ENCODE results near the gene FKBP2.

Gene FKBP2

GRCh38 chr11:64219354-64219684, 21.6 kb upstream of the FKBP2 start:
- Histone ChIP-seq H3K4me1 (ENCODE audit: insufficient read depth, low read length, severe bottlenecking) (peaks cover 2% of the 10 kb centered on the region), H3K9me2 (ENCODE audit: low read depth, low read length) (no peaks in the 10 kb centered on the region), H3K79me2 (ENCODE audit: insufficient read depth, low read length) (no peaks in the 10 kb centered on the region), H3K36me3 (ENCODE audit: insufficient read depth, low read length) (peaks cover 59% of the 10 kb centered on the region), H3K9me3 (ENCODE audit: low read length) (no peaks in the 10 kb centered on the region), H3K9ac (ENCODE audit: low read length) (no peak overlapping the region), H2AFZ (ENCODE audit: low read length) (no peak overlapping the region), H3K4me3 (ENCODE audit: low read depth, low read length, poor library complexity, severe bottlenecking) (no peak overlapping the region), H3F3A (ENCODE audit: insufficient read depth, low read length) (no peaks in the 10 kb centered on the region), H3K27me3 (ENCODE audit: insufficient read depth, low read length) (no peaks in the 10 kb centered on the region), H3K27ac (ENCODE audit: low read depth, low read length, poor library complexity, severe bottlenecking) (no peak overlapping the region), H4K20me1 (ENCODE audit: insufficient read depth, low read length) (no peaks in the 10 kb centered on the region), H3K4me2 (ENCODE audit: low read length) (no peak overlapping the region)
- TF ChIP-seq EZH2 (IDR thresholded peaks at IDR 0.05; ENCODE audit: borderline replicate concordance, low read length) (no peak), CTCF (IDR thresholded peaks at IDR 0.05; ENCODE audit: low read length) (no peak)

GRCh38 chr11:64219755-64220154, 21.1 kb upstream of the FKBP2 start:
- Histone ChIP-seq H2AFZ (ENCODE audit: low read length) (no peak overlapping the region), H3K4me1 (ENCODE audit: insufficient read depth, low read length, severe bottlenecking) (peaks cover 7% of the 10 kb centered on the region), H3K27ac (ENCODE audit: low read depth, low read length, poor library complexity, severe bottlenecking) (no peak overlapping the region), H4K20me1 (ENCODE audit: insufficient read depth, low read length) (no peaks in the 10 kb centered on the region), H3K9ac (ENCODE audit: low read length) (no peak overlapping the region), H3K27me3 (ENCODE audit: insufficient read depth, low read length) (no peaks in the 10 kb centered on the region), H3K4me3 (ENCODE audit: low read depth, low read length, poor library complexity, severe bottlenecking) (no peak overlapping the region), H3K9me2 (ENCODE audit: low read depth, low read length) (no peaks in the 10 kb centered on the region), H3K79me2 (ENCODE audit: insufficient read depth, low read length) (no peaks in the 10 kb centered on the region), H3K36me3 (ENCODE audit: insufficient read depth, low read length) (peaks cover 58% of the 10 kb centered on the region), H3K4me2 (ENCODE audit: low read length) (no peak overlapping the region), H3K9me3 (ENCODE audit: low read length) (no peaks in the 10 kb centered on the region), H3F3A (ENCODE audit: insufficient read depth, low read length) (no peaks in the 10 kb centered on the region)
- TF ChIP-seq EZH2 (IDR thresholded peaks at IDR 0.05; ENCODE audit: borderline replicate concordance, low read length) (no peak), CTCF (IDR thresholded peaks at IDR 0.05; ENCODE audit: low read length) (no peak)

GRCh38 chr11:64220271-64220670, 20.6 kb upstream of the FKBP2 start:
- no peaks in the 10 kb centered on the region for H3K27me3 ChIP-seq (ENCODE audit: insufficient read depth, low read length)

More at GRCh38 chr11:64220271-64220670, 20.6 kb upstream of the FKBP2 start:
- no peaks in the 10 kb centered on the region for H3F3A ChIP-seq (ENCODE audit: insufficient read depth, low read length)
- no peak overlapping the region for H3K4me3 ChIP-seq (ENCODE audit: low read depth, low read length, poor library complexity, severe bottlenecking)
- no peak overlapping the region for H3K27ac ChIP-seq (ENCODE audit: low read depth, low read length, poor library complexity, severe bottlenecking)
- H3K9me2 ChIP-seq (ENCODE audit: low read depth, low read length) = no peaks in the 10 kb centered on the region
- TF ChIP-seq CTCF (IDR thresholded peaks at IDR 0.05; ENCODE audit: low read length) (no peak), EZH2 (IDR thresholded peaks at IDR 0.05; ENCODE audit: borderline replicate concordance, low read length) (no peak)
- no peak overlapping the region for H3K9ac ChIP-seq (ENCODE audit: low read length)
- H3K9me3 ChIP-seq (ENCODE audit: low read length) = no peaks in the 10 kb centered on the region
- H3K79me2 ChIP-seq (ENCODE audit: insufficient read depth, low read length) = no peaks in the 10 kb centered on the region
- H2AFZ ChIP-seq (ENCODE audit: low read length) = no peak overlapping the region
- peaks cover 12% of the 10 kb centered on the region for H3K4me1 ChIP-seq (ENCODE audit: insufficient read depth, low read length, severe bottlenecking)
- peaks cover 53% of the 10 kb centered on the region for H3K36me3 ChIP-seq (ENCODE audit: insufficient read depth, low read length)
- no peak overlapping the region for H3K4me2 ChIP-seq (ENCODE audit: low read length)
- no peaks in the 10 kb centered on the region for H4K20me1 ChIP-seq (ENCODE audit: insufficient read depth, low read length)

Measured in OCI-LY1 (cell line).